GM18499 (cell line): ENCODE data around the gene PELI3.

ENCODE experiments used
- ATAC-seq: cut with Tn5 transposase; IDR thresholded peaks from one replicate; pipeline ENCODE4 v1.9.1; 2021; ENCODE audit warnings: moderate number of reproducible peaks; ENCODE audit not compliant: insufficient read depth, unreplicated experiment

The PELI3 gene

DNA sequence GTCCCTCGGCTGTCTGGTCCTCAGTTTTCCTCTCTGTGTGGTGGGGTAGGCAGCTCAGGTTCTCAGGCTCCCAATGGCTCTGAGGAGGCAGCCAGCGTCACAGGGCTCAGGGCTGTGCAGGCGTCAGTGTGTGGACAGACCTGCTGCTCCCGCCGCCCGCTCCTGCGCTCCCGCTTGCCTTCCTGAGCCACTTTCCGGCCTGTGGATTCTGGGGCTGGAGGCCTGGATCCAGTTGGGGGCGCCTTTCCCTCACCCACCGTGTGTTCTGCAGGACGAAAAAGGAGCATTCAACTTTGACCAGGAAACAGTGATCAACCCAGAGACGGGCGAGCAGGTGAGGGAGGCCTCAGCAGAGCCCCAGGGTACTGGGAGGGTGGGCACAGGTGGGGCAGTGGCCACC lies 28.2 kb downstream of the PELI3 start:
- no peak for ATAC-seq

DNA sequence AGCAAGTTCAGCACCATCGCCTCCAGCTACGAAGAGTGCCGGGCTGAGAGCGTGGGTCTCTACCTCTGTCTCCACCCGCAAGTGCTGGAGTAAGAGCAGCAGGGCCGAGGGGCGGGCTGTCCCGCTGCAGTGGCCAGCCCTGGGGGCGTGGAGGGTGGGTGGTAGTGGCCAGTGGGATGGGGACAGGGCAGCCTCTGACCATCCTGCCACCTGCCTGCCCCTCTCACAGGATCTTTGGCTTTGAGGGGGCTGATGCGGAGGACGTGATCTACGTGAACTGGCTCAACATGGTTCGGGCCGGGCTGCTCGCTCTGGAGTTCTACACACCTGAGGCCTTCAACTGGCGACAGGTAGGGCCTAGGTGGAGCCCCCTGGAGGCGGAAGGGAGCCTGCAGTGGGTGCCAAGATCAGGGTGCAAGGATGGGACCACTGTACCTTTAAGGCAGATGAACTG lies 28.7 kb downstream of the PELI3 start:
- ATAC-seq = no peak

DNA sequence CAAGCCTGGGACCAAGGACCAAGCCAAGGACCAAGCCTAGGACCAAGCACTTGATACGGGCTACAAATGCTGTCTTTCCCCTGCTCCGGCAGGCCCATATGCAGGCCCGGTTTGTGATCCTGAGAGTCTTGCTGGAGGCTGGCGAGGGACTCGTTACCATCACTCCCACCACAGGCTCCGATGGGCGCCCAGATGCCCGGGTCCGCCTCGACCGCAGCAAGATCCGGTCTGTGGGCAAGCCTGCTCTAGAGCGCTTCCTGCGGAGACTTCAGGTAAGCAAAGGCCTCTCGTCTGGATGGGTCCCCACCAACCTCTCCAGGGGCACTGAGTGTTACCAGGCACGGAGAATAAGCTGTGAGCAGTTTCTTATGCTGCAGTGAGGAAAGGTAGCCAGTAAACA lies 30.5 kb downstream of the PELI3 start:
- no peak for ATAC-seq

GRCh38 chr11:66498506-66498905 lies 31.8 kb downstream of the PELI3 start:
- ATAC-seq = no peak

- no peak for ATAC-seq
Measured at GRCh38 chr11:66505276-66505816, 38.6 kb downstream of the PELI3 start.

GRCh38 chr11:66509131-66509561 lies 42.4 kb downstream of the PELI3 start:
- no peak for ATAC-seq

DNA sequence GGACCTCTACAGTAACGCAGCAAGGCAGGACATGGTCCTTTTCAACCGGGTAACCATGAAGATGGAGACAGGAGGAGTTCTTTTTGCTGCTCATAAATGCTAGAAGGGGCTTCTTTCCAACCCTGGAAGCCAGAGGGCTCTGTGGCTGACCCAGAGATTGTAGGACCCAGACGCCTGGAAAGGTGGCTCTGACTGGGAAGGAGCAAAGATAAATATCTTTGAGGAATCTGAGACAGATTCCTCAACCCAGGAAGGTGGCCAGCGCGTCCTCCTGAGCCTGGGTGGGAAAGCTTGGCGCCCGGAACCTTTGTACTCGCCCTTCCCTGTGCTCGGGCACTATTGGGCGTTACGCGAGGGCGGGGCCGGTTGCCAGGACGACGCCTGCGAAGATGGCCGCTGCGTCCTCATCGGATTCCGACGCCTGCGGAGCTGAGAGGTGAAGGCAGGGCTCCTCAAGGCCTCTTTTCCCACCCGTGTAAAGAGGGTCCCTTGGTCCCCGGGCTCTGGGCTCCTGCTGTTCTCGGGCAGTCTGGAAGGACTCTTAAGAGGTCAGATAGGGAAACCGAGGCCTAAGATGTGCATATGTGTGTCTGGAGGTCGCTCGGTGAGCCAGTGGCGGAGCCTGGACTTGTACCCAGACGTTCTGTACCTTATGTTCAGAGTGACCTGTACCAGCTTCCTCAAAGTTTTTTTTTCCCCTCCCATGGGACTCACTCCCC lies 43.7 kb downstream of the PELI3 start, which contains the start of gene BBS1:
BBS1 (plus strand) TSS at position 365 of the 719 bp plus-strand sequence; CDS start at position 390, 25 bp downstream.
- ATAC-seq = no peak

DNA sequence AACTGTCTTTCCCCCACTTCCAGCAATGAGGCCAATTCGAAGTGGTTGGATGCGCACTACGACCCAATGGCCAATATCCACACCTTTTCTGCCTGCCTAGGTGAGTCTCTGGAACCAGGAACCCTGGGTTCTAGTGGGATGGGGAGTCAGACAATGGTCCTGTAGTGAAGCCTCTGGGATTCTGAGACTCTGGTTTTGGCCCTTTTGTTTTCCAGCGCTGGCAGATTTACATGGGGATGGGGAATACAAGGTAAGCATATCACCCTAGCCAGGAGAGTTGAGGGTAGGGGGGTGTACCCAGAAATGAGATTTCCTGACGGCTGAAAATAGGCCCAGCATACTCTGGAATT lies 44.3 kb downstream of the PELI3 start:
- no peak for ATAC-seq

DNA sequence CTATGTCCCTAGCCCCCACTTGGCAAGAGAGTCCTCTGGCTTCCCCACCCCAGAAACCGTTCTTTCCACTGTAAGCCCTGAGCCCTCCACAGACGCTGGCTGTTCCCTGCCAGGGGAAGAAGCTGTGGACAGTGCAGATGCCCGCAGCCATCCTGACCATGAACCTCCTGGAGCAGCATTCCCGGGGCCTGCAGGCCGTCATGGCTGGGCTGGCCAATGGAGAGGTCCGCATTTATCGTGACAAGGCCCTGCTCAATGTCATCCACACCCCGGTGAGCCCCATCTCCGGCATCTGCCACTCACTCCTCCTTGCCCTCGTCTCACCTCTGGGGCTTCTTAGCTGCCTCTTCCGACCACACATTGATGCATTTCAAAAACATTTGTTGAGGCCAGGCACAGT lies 56.9 kb downstream of the PELI3 start:
- no peak for ATAC-seq

- no peak for ATAC-seq
Measured at GRCh38 chr11:66524304-66525040, 57.8 kb downstream of the PELI3 start.
